Esophagus squamous epithelium (tissue), 5 donors: Measurements from ENCODE around the gene FNDC3B. TPM values are rescaled to one million over a fixed set of nuclear protein-coding genes. Genes with fewer than 3 reads are reported as not detected.

Source experiments
- DNase-seq: peaks from one replicate; lab custom pipeline; 2025; lab: John Stamatoyannopoulos, UW
- H3K27ac ChIP-seq, 4 donors: fragments of 200-600 bp; sonication (generic); one replicate each; pipeline ENCODE4 v1.5.1; 2016 to 2019; ENCODE audit warnings: mild to moderate bottlenecking in 1 of 4
- H3K27me3 ChIP-seq, 4 donors: fragments of 200-600 bp; sonication (generic); 1 replicate in 3 of 4; 2 replicates in 1 of 4; pipeline versions ENCODE4 v1.5.1 to v1.6.0; 2017 to 2021; ENCODE audit warnings: antibody characterized with exemption in 1 of 4
- H3K36me3 ChIP-seq, 3 donors: fragments of 200-600 bp; sonication (generic); one replicate each; pipeline ENCODE4 v1.5.1; 2016 to 2019
- H3K4me1 ChIP-seq, 3 donors: fragments of 200-600 bp; sonication (generic); one replicate each; pipeline ENCODE4 v1.5.1; 2017 to 2019
- H3K4me3 ChIP-seq, 4 donors: fragments of 200-600 bp; sonication (generic); 1 replicate in 3 of 4; 2 replicates in 1 of 4; pipeline ENCODE4 v1.5.1; 2016 to 2019; ENCODE audit warnings: mild to moderate bottlenecking in 2 of 4, moderate library complexity in 1 of 4
- H3K9me3 ChIP-seq, 3 donors: fragments of 200-600 bp; sonication (generic); one replicate each; pipeline ENCODE4 v1.5.1; 2016 to 2019
- CTCF ChIP-seq, 6 experiments: fragments of 450-650 bp in 4 of 6; fragments of 200-600 bp in 2 of 6; sonication (generic) in 2 of 6; IDR thresholded peaks; one replicate each; pipeline ENCODE4 v1.5.1; 2016 to 2019; ENCODE audit warnings: antibody characterized with exemption in 6 of 6, mild to moderate bottlenecking in 4 of 6, moderate library complexity in 4 of 6
- POLR2A ChIP-seq, 4 donors: fragments of 450-650 bp; IDR thresholded peaks; one replicate each; pipeline ENCODE4 v1.6.1; 2017; ENCODE audit warnings: antibody characterized with exemption in 4 of 4, mild to moderate bottlenecking in 4 of 4, moderate library complexity in 3 of 4
- WGBS, 2 donors: methylation state at CpG; one replicate each; pipeline ENCODE4 v1.1.5; 2018; 5-methylcytosine and 5-hydroxymethylcytosine counted together
- intact Hi-C: fragments of 100-400 bp; cut with DNase I; formaldehyde crosslinking; loops from one replicate; pipeline ENCODE4 v1.15.0; 2022
- total RNA-seq, 4 donors: library from RNA; depleted of rRNA; stranded (reverse); fragments of >200 nt; gene quantifications; one replicate each; pipeline ENCODE4 v1.1.0, GENCODE V29; 2016
- donor health status: DM: yes; HTN: yes; CAD: no.

The FNDC3B gene
- total RNA-seq, 4 donors from 2014 or later = 7.7 to 44.3 (median 20.4) TPM

GRCh38 chr3:172347895-172348679, 308.7 kb downstream of the FNDC3B start:
- no peaks in the 10 kb centered on the region for H3K9me3 ChIP-seq
- TF ChIP-seq POLR2A (IDR thresholded peaks at IDR 0.05) (no peak), CTCF (IDR thresholded peaks at IDR 0.05) (no peak)
- H3K27me3 ChIP-seq = no peaks in the 10 kb centered on the region
- DNase-seq = no peak
- H3K4me1 ChIP-seq = no peaks in the 10 kb centered on the region
- no peak overlapping the region for H3K4me3 ChIP-seq
- 61 to 68% methylated on average over 3 of the region's 3 CpGs for WGBS, 2 donors
- peaks cover 0 to 84% (median 8%) of the 10 kb centered on the region in 3 donors for H3K36me3 ChIP-seq
- intact Hi-C loops = no loop called here
- no peak overlapping the region for H3K27ac ChIP-seq

GRCh38 chr3:172351895-172352466, 312.6 kb downstream of the FNDC3B start:
- Histone ChIP-seq H3K27ac (no peak overlapping the region), H3K36me3 (peaks cover 0 to 55% (median 7%) of the 10 kb centered on the region in 3 donors), H3K4me1 (peaks cover 5 to 23% (median 10%) of the 10 kb centered on the region in 3 donors), H3K9me3 (no peaks in the 10 kb centered on the region), H3K27me3 (no peaks in the 10 kb centered on the region), H3K4me3 (no peak overlapping the region)
- TF ChIP-seq POLR2A (IDR thresholded peaks at IDR 0.05) = no peak
- WGBS, 2 donors = 88 to 97% methylated on average over 9 of the region's 9 CpGs
- intact Hi-C loops = no loop called here
- no peak for DNase-seq

- TF ChIP-seq CTCF (IDR thresholded peaks at IDR 0.05) (no peak), POLR2A (IDR thresholded peaks at IDR 0.05) (no peak)
- Histone ChIP-seq H3K27ac (no peak overlapping the region), H3K36me3 (peaks cover 0 to 47% (median 7%) of the 10 kb centered on the region in 3 donors), H3K4me3 (no peak overlapping the region), H3K4me1 (peaks cover 5 to 29% (median 11%) of the 10 kb centered on the region in 3 donors), H3K9me3 (no peaks in the 10 kb centered on the region), H3K27me3 (no peaks in the 10 kb centered on the region)
- DNase-seq = no peak
- WGBS, 2 donors = 94 to 100% methylated on average over 2 to 7 of the region's 10 CpGs
- intact Hi-C loops = no loop called here
Observed at GRCh38 chr3:172352786-172353185, 313.4 kb downstream of the FNDC3B start.

- Histone ChIP-seq H3K4me3 (no peak overlapping the region), H3K9me3 (no peaks in the 10 kb centered on the region), H3K27me3 (no peaks in the 10 kb centered on the region), H3K36me3 (peaks cover 0 to 25% (median 7%) of the 10 kb centered on the region in 3 donors), H3K27ac (peak overlapping the region in 1 of 4 donors; percentile 15), H3K4me1 (peaks cover 5 to 32% (median 13%) of the 10 kb centered on the region in 3 donors)
- 82 to 94% methylated on average over 3 of the region's 3 CpGs for WGBS, 2 donors
- DNase-seq = no peak
- intact Hi-C loops = no loop called here
- TF ChIP-seq CTCF (IDR thresholded peaks at IDR 0.05) (no peak), POLR2A (IDR thresholded peaks at IDR 0.05) (no peak)
Observed at GRCh38 chr3:172354931-172355499, 315.6 kb downstream of the FNDC3B start.

- H3K36me3 ChIP-seq = peaks cover 0 to 25% (median 7%) of the 10 kb centered on the region in 3 donors
- DNase-seq = no peak
- no peak overlapping the region for H3K4me3 ChIP-seq
- intact Hi-C loops = no loop called here
- WGBS, 2 donors = 22 to 36% methylated on average over 2 of the region's 2 CpGs
- TF ChIP-seq POLR2A (IDR thresholded peaks at IDR 0.05) (no peak), CTCF (IDR thresholded peaks at IDR 0.05) (no peak)
- H3K9me3 ChIP-seq = no peaks in the 10 kb centered on the region
- H3K27ac ChIP-seq = peak overlapping the region in 3 of 4 donors; percentile 4 to 41 (median 15)
- no peaks in the 10 kb centered on the region for H3K27me3 ChIP-seq
- H3K4me1 ChIP-seq = peaks cover 5 to 32% (median 13%) of the 10 kb centered on the region in 3 donors
Observed at GRCh38 chr3:172355836-172356235, 316.5 kb downstream of the FNDC3B start.
